ENCODE data around the gene BRD4. TPM values are rescaled to one million over a fixed set of nuclear protein-coding genes. Genes with fewer than 3 reads are reported as not detected.

Gene BRD4
- polyA plus RNA-seq, 1 donor from 2014 or later = 3.6 TPM

GRCh38 chr19:15256708-15257331 lies 75.5 kb downstream of the BRD4 start:
- no peak overlapping the region for H3K9ac ChIP-seq (ENCODE audit: low read length)
- H3K9me2 ChIP-seq (ENCODE audit: insufficient read depth, low read length) = no peaks in the 10 kb centered on the region
- H4K20me1 ChIP-seq (ENCODE audit: insufficient read depth) = no peaks in the 10 kb centered on the region

DNA sequence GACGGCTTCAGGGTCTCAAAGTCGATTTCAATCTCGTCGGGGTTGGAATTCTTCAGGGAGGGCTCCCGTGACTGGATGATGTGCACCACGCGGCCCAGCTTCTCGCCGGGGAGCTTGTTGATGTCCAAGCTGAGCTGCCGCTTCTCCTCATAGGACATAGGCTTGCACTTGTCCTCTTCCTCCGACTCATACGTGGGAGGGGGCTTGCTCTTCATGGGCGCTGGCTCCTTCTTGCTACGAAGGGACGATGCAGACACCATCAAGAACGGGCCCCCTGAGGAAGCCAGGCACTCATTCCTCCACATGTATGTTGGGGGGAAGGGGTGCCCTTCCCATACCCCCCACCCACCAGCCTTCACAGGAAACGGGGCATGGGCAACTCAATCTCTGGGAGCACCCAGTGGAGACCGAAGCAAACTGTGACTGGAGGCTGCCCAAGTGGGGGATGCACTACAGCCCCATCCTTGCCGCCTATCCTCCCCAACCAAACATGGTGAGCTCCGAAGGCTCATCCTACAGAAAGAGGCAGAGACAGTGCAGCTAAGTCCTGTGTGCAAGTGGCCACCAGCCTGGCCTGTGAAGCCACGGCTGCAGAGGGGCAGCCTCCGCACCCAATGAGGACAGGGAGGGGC lies 76.9 kb downstream of the BRD4 start:
- H3K36me3 ChIP-seq (ENCODE audit: insufficient read depth, low read length) = no peaks in the 10 kb centered on the region
- no peak overlapping the region for H3K27ac ChIP-seq (ENCODE audit: low read length)
- H3K79me2 ChIP-seq (replicated peaks; ENCODE audit: insufficient read depth, low read length) = no peaks in the 10 kb centered on the region
- H3K9ac ChIP-seq (ENCODE audit: low read length) = no peak overlapping the region
- H3K4me3 ChIP-seq (ENCODE audit: low read length) = no peak overlapping the region
- no peak overlapping the region for H3K4me2 ChIP-seq (ENCODE audit: low read length)
- H3K27me3 ChIP-seq (ENCODE audit: insufficient read depth, low read depth, low read length) = no peaks in the 10 kb centered on the region
- no peak overlapping the region for H2AFZ ChIP-seq (ENCODE audit: low read depth, low read length)
- H3K9me2 ChIP-seq (ENCODE audit: insufficient read depth, low read length) = no peaks in the 10 kb centered on the region
- no peaks in the 10 kb centered on the region for H3K9me3 ChIP-seq (ENCODE audit: low read length)
- H4K20me1 ChIP-seq (ENCODE audit: insufficient read depth) = no peaks in the 10 kb centered on the region
- TF ChIP-seq TAF1 (IDR thresholded peaks at IDR 0.05; ENCODE audit: low read depth) (no peak), SMC3 (conservative IDR thresholded peaks at IDR 0.05; ENCODE audit: poor library complexity) (no peak), EZH2 (IDR thresholded peaks at IDR 0.05; ENCODE audit: borderline replicate concordance, insufficient read depth, low read length, poor library complexity, severe bottlenecking) (no peak), MXI1 (conservative IDR thresholded peaks at IDR 0.05; ENCODE audit: poor library complexity, severe bottlenecking) (no peak), EP300 (conservative IDR thresholded peaks at IDR 0.05; ENCODE audit: poor library complexity, severe bottlenecking) (no peak), REST (IDR thresholded peaks at IDR 0.05; ENCODE audit: borderline replicate concordance) (no peak), POLR2AphosphoS5 (IDR thresholded peaks at IDR 0.05) (no peak), CTCF (IDR thresholded peaks at IDR 0.05; ENCODE audit: poor library complexity, severe bottlenecking) (no peak), RAD21 (conservative IDR thresholded peaks at IDR 0.05) (no peak)
- H3F3A ChIP-seq (ENCODE audit: insufficient read depth, low read length, poor library complexity, severe bottlenecking) = no peaks in the 10 kb centered on the region

More at GRCh38 chr19:15256708-15257331, 75.5 kb downstream of the BRD4 start:
- Histone ChIP-seq H3K27ac (ENCODE audit: low read length) (no peak overlapping the region), H3K4me3 (ENCODE audit: low read length) (no peak overlapping the region), H3K79me2 (replicated peaks; ENCODE audit: insufficient read depth, low read length) (no peaks in the 10 kb centered on the region), H3K9me3 (ENCODE audit: low read length) (no peaks in the 10 kb centered on the region), H2AFZ (ENCODE audit: low read depth, low read length) (no peak overlapping the region), H3K36me3 (ENCODE audit: insufficient read depth, low read length) (no peaks in the 10 kb centered on the region), H3K4me2 (ENCODE audit: low read length) (no peak overlapping the region), H3F3A (ENCODE audit: insufficient read depth, low read length, poor library complexity, severe bottlenecking) (no peaks in the 10 kb centered on the region), H3K27me3 (ENCODE audit: insufficient read depth, low read depth, low read length) (no peaks in the 10 kb centered on the region)
- no peak for TF ChIP-seq CTCF (IDR thresholded peaks at IDR 0.05; ENCODE audit: poor library complexity, severe bottlenecking)

Data from neural cell (in vitro differentiated cells).